WERI-Rb-1 (cell line): ENCODE results near the gene KDM6B.

Experiments used
- DNase-seq: peaks from one replicate; pipeline ENCODE4 v3.0.0-alpha.2; 2020
- H3K27ac ChIP-seq: fragments of 250-450 bp; sonication (Bioruptor Pico); 2 replicates; pipeline ENCODE4 v1.5.1; 2020; ENCODE audit warnings: mild to moderate bottlenecking, moderate library complexity
- H3K27me3 ChIP-seq: fragments of 250-450 bp; sonication (Bioruptor Pico); 2 replicates; pipeline ENCODE4 v1.5.1; 2021; ENCODE audit warnings: mild to moderate bottlenecking, low read depth, moderate library complexity; ENCODE audit not compliant: insufficient read depth, severe bottlenecking
- H3K36me3 ChIP-seq: fragments of 250-450 bp; sonication (Bioruptor Pico); 2 replicates; pipeline ENCODE4 v1.5.1; 2020; ENCODE audit warnings: mild to moderate bottlenecking, moderate library complexity
- H3K4me3 ChIP-seq: 2 replicates; pipeline ENCODE4 v1.5.1; 2011; ENCODE audit warnings: low read depth, mild to moderate bottlenecking, control low read depth, low read length
- H3K9me3 ChIP-seq: fragments of 250-450 bp; sonication (Bioruptor Pico); 2 replicates; pipeline ENCODE4 v1.5.1; 2021; ENCODE audit warnings: mild to moderate bottlenecking, moderate library complexity; ENCODE audit not compliant: severe bottlenecking
- CTCF ChIP-seq: IDR thresholded peaks from 2 replicates; pipeline ENCODE4 v1.5.1; 2011; ENCODE audit warnings: low read depth, mild to moderate bottlenecking, control low read depth, inconsistent platforms, low read length

Gene KDM6B

GRCh38 chr17:7818026-7818425 is 16.0 kb upstream of the KDM6B start:
- TF ChIP-seq CTCF = no peak
- no peaks in the 10 kb centered on the region for H3K9me3 ChIP-seq
- H3K4me3 ChIP-seq = no peak overlapping the region
- no peak for DNase-seq
- H3K27ac ChIP-seq = no peak overlapping the region
- H3K36me3 ChIP-seq = no peaks in the 10 kb centered on the region
- H3K27me3 ChIP-seq = no peaks in the 10 kb centered on the region

- no peak for DNase-seq
- Histone ChIP-seq H3K27me3 (no peaks in the 10 kb centered on the region), H3K27ac (no peak overlapping the region), H3K9me3 (no peaks in the 10 kb centered on the region), H3K36me3 (no peaks in the 10 kb centered on the region), H3K4me3 (no peak overlapping the region)
- TF ChIP-seq CTCF = no peak
Measured at GRCh38 chr17:7818746-7819645, 15.0 kb upstream of the KDM6B start.

GRCh38 chr17:7820231-7820630 is 13.8 kb upstream of the KDM6B start:
- no peaks in the 10 kb centered on the region for H3K9me3 ChIP-seq
- no peak overlapping the region for H3K27ac ChIP-seq
- no peak for TF ChIP-seq CTCF
- no peak overlapping the region for H3K4me3 ChIP-seq
- no peaks in the 10 kb centered on the region for H3K36me3 ChIP-seq
- no peaks in the 10 kb centered on the region for H3K27me3 ChIP-seq
- no peak for DNase-seq

GRCh38 chr17:7822126-7822525 is 11.9 kb upstream of the KDM6B start:
- no peak for TF ChIP-seq CTCF
- DNase-seq = no peak
- Histone ChIP-seq H3K9me3 (no peaks in the 10 kb centered on the region), H3K27ac (no peak overlapping the region), H3K27me3 (no peaks in the 10 kb centered on the region), H3K4me3 (no peak overlapping the region), H3K36me3 (no peaks in the 10 kb centered on the region)

GRCh38 chr17:7823581-7824001 is 10.4 kb upstream of the KDM6B start:
- Histone ChIP-seq H3K36me3 (no peaks in the 10 kb centered on the region), H3K27me3 (no peaks in the 10 kb centered on the region), H3K4me3 (no peak overlapping the region)

More at GRCh38 chr17:7823581-7824001, 10.4 kb upstream of the KDM6B start:
- Histone ChIP-seq H3K27ac (no peak overlapping the region), H3K9me3 (no peaks in the 10 kb centered on the region)
- no peak for TF ChIP-seq CTCF
- DNase-seq = no peak
